Thoracic aorta (tissue), 2 donors: ENCODE measurements around the gene CD14. TPM values are rescaled to one million over a fixed set of nuclear protein-coding genes. Genes with fewer than 3 reads are reported as not detected.

Experiments used
- ATAC-seq: fragments of 150-250 bp; one replicate; pipeline ENCODE4 v1.8.0; 2017; ENCODE audit warnings: low read depth; ENCODE audit not compliant: insufficient number of reproducible peaks, low FRiP score
- DNase-seq: peaks from one replicate; pipeline ENCODE4 v3.0.0-alpha.2; 2020; ENCODE audit warnings: low spot score
- H3K27ac ChIP-seq, 2 donors: fragments of 200-600 bp; sonication (generic); 1 replicate in 1 of 2; 2 replicates in 1 of 2; pipeline ENCODE4 v1.5.1; 2016; ENCODE audit warnings: mild to moderate bottlenecking in 2 of 2, moderate library complexity in 2 of 2
- H3K27me3 ChIP-seq: fragments of 200-600 bp; sonication (generic); replicated peaks from 2 replicates; pipeline ENCODE4 v1.6.0; 2016; ENCODE audit warnings: mild to moderate bottlenecking; ENCODE audit not compliant: insufficient read depth
- H3K36me3 ChIP-seq: fragments of 200-600 bp; sonication (generic); one replicate; pipeline ENCODE4 v1.5.1; 2016
- H3K4me1 ChIP-seq, 2 donors: fragments of 200-600 bp; sonication (generic); 1 replicate in 1 of 2; 2 replicates in 1 of 2; pipeline versions ENCODE4 v1.5.1 to v1.6.0; 2016; ENCODE audit warnings: low read depth in 2 of 2, mild to moderate bottlenecking in 1 of 2; ENCODE audit not compliant: control insufficient read depth in 1 of 2
- H3K4me3 ChIP-seq: fragments of 200-600 bp; sonication (generic); 2 replicates; pipeline ENCODE4 v1.5.1; 2016; ENCODE audit warnings: mild to moderate bottlenecking
- H3K9me3 ChIP-seq: fragments of 200-600 bp; sonication (generic); 2 replicates; pipeline ENCODE4 v1.5.1; 2016
- total RNA-seq, 2 donors: library from RNA; depleted of rRNA; stranded (reverse); fragments of >200 nt; gene quantifications; one replicate each; pipeline versions ENCODE4 v1.1.0 to v1.2.3, GENCODE V29; 2016
- TF ChIP-seq, protein P1 (sequence below): fragments of 200-600 bp; sonication (generic); IDR thresholded peaks from one replicate; pipeline ENCODE4 v1.5.1; 2019; ENCODE audit warnings: antibody characterized with exemption

The CD14 gene
- total RNA-seq, result 100 to 1,000 TPM in 1 of 2 donors, 10 to 100 TPM in 1; 96.6 to 235 TPM

GRCh38 chr5:140633021-140633471 lies at the start of gene CD14:
Gene CD14, minus strand, starts transcription at chr5:140633175. Its CDS starts 104 bp downstream, at chr5:140633071.
- H3K4me3 ChIP-seq, result peak within 1 kb of the TSS; percentile 76
- ATAC-seq (no peak), DNase-seq (no peak)
- no peaks in the 10 kb centered on the region for H3K27me3 ChIP-seq
- TF ChIP-seq, protein P1, sequence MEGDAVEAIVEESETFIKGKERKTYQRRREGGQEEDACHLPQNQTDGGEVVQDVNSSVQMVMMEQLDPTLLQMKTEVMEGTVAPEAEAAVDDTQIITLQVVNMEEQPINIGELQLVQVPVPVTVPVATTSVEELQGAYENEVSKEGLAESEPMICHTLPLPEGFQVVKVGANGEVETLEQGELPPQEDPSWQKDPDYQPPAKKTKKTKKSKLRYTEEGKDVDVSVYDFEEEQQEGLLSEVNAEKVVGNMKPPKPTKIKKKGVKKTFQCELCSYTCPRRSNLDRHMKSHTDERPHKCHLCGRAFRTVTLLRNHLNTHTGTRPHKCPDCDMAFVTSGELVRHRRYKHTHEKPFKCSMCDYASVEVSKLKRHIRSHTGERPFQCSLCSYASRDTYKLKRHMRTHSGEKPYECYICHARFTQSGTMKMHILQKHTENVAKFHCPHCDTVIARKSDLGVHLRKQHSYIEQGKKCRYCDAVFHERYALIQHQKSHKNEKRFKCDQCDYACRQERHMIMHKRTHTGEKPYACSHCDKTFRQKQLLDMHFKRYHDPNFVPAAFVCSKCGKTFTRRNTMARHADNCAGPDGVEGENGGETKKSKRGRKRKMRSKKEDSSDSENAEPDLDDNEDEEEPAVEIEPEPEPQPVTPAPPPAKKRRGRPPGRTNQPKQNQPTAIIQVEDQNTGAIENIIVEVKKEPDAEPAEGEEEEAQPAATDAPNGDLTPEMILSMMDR, result no peak
- peak within 1 kb of the TSS in 1 of 2 donors; percentile 63 for H3K27ac ChIP-seq
- H3K9me3 ChIP-seq, result no peaks in the 10 kb centered on the region
- peaks cover 4 to 12% of the 10 kb centered on the region in 2 donors for H3K4me1 ChIP-seq
- no peaks in the 10 kb centered on the region for H3K36me3 ChIP-seq

GRCh38 chr5:140678993-140679392 lies 46.0 kb upstream of the CD14 start:
- Histone ChIP-seq H3K9me3 (no peaks in the 10 kb centered on the region), H3K27ac (no peak overlapping the region), H3K4me1 (no peaks in the 10 kb centered on the region), H3K27me3 (no peaks in the 10 kb centered on the region), H3K36me3 (peaks cover 65% of the 10 kb centered on the region), H3K4me3 (no peak overlapping the region)
- no peak for ATAC-seq
- no peak for DNase-seq
- TF ChIP-seq, protein P1, result no peak

DNA sequence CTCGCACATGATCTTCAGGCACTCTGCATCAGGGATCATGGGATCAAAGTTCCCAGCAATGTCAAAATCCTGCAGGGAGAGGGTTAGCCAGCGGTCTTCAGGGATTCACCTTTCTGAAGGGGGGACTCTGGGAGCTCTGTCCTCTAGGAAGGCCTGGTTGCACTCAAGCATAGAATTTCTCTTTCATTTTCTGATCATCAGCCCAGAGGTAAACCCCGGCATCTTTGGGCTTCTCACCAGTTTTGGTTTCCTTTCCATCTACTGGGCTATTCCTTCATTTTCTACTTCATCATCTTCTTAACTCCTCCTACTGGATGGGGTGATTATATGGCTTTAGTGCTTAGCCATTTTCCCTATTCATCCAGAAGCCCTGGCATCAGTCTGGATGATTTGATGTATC lies 45.0 kb upstream of the CD14 start:
- Histone ChIP-seq H3K4me3 (no peak overlapping the region), H3K4me1 (no peaks in the 10 kb centered on the region), H3K36me3 (peaks cover 64% of the 10 kb centered on the region), H3K27ac (no peak overlapping the region), H3K27me3 (no peaks in the 10 kb centered on the region), H3K9me3 (no peaks in the 10 kb centered on the region)
- ATAC-seq (no peak), DNase-seq (no peak)
- TF ChIP-seq, protein P1, result no peak

DNA sequence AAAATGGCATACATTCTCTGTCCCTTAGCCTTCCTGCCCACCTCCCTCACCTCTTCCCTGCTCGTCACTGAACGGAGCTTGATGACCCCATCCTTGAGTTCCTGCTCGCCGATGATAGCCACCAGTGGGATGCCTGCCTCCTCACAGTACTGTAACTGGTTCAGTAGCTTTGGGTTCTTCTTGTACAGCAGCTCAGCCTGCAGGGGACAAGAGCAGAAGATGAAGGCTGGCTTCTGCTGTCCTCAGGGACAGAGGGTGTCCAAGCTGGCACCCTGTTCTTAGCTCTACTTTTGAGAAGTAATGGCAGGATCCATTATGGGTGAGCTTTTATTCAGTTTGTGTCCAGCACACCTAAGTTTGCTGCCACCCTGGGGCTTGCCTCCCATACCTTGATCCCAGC lies 41.7 kb upstream of the CD14 start:
- no peak for DNase-seq
- TF ChIP-seq, protein P1, result no peak
- Histone ChIP-seq H3K4me3 (no peak overlapping the region), H3K36me3 (peaks cover 53% of the 10 kb centered on the region), H3K4me1 (no peaks in the 10 kb centered on the region), H3K9me3 (no peaks in the 10 kb centered on the region), H3K27ac (no peak overlapping the region), H3K27me3 (no peaks in the 10 kb centered on the region)
- no peak for ATAC-seq

DNA sequence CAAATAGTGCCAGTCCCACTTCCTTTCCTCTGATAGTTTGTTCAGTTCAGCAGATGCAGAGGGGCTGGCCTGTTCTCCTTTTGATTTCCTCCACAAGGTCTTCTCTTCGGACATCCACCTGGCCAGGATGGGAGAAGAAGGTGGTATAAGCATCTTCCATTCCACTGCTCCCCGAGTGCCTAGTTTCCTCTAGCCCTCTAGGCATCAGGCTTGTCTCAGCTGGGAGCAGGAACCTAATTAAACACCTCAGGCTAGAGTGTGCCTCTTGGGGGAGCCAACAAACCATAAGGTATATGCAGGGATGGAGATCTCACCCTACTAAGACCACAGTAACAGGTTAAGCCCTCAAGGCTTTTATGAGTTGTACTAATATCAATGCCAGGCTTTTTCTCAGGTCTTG lies 41.2 kb upstream of the CD14 start:
- Histone ChIP-seq H3K36me3 (peaks cover 53% of the 10 kb centered on the region), H3K9me3 (no peaks in the 10 kb centered on the region), H3K4me3 (no peak overlapping the region), H3K27me3 (no peaks in the 10 kb centered on the region), H3K4me1 (no peaks in the 10 kb centered on the region), H3K27ac (no peak overlapping the region)
- TF ChIP-seq, protein P1, result no peak
- ATAC-seq (no peak), DNase-seq (no peak)
